ENCODE results near the gene AK1. TPM values are rescaled to one million over a fixed set of nuclear protein-coding genes. Genes with fewer than 3 reads are reported as not detected.

The AK1 gene
- total and polyA plus RNA-seq, 2 of the 8 experiments (the other 6 are each of a cell fraction or from before 2014, with no cell fraction given) = 37.9 to 39.2 TPM

- H3K79me1 ChIP-seq (ENCODE audit: low read depth, low read length) = no peaks in the 10 kb centered on the region
- no peak overlapping the region for H4K91ac ChIP-seq (replicated peaks; ENCODE audit: insufficient read length, low read length)
- H3K23ac ChIP-seq (ENCODE audit: insufficient read length) = no peak overlapping the region
- H3K9ac ChIP-seq (replicated peaks in 1 of 4; ENCODE audit: extremely low read depth in 1 of 4, low read depth in 3 of 4, low read length in 3 of 4) = no peak overlapping the region
- FAIRE-seq (no peak), DNase-seq (ENCODE audit: low read depth in 1 of 2, low spot score in 2 of 2) (no peak)
- H2BK12ac ChIP-seq (ENCODE audit: low read depth, low read length) = no peak overlapping the region
- no peak overlapping the region for H3K56ac ChIP-seq (replicated peaks; ENCODE audit: insufficient read length, low read depth, low read length)
- no peak overlapping the region for H3K14ac ChIP-seq (ENCODE audit: insufficient read length)
- H3K23me2 ChIP-seq (ENCODE audit: low read depth, low read length) = no peaks in the 10 kb centered on the region
- no peak overlapping the region for H4K5ac ChIP-seq (ENCODE audit: insufficient read length, low read depth, low read length)
- no peaks in the 10 kb centered on the region for H3K36me3 ChIP-seq (ENCODE audit: control insufficient read depth in 2 of 4, insufficient read depth in 4 of 4, low read length in 3 of 4)
- H3K79me2 ChIP-seq (ENCODE audit: control insufficient read depth in 1 of 2, insufficient read depth in 2 of 2, low read length in 2 of 2) = no peaks in the 10 kb centered on the region
- no peak overlapping the region for H3K4me2 ChIP-seq (ENCODE audit: insufficient read depth in 1 of 2, low read depth in 2 of 2, low read length in 2 of 2)
- H3K18ac ChIP-seq (ENCODE audit: extremely low read depth, low read length) = no peak overlapping the region
- H2BK5ac ChIP-seq (ENCODE audit: low read depth, low read length) = no peak overlapping the region
- no peak overlapping the region for H2BK15ac ChIP-seq (ENCODE audit: low read length)
- no peak overlapping the region for H2BK120ac ChIP-seq (replicated peaks; ENCODE audit: low read depth, low read length)
- H4K8ac ChIP-seq (ENCODE audit: extremely low read depth, insufficient read depth, low read length) = no peak overlapping the region
- no peak overlapping the region for H3K4me3 ChIP-seq (ENCODE audit: extremely low read depth in 1 of 4, insufficient read depth in 2 of 4, low read depth in 3 of 4, low read length in 4 of 4)
- H2AFZ ChIP-seq (ENCODE audit: low read length) = no peak overlapping the region
- ChIA-PET POLR2A (ENCODE audit: partially characterized antibody) (interaction anchor here (1.9 kb wide), 1 partner anchor 39 kb away, joined by 5 read pairs; no protein-coding TSS in a partner anchor), CTCF (ENCODE audit: partially characterized antibody) (interaction anchor here (0.9 to 2.0 kb wide), 5 partner anchors 11 to 35 kb away, joined by 3 to 9 read pairs (median 4); no protein-coding TSS in a partner anchor)
- H2BK20ac ChIP-seq (ENCODE audit: low read length) = no peak overlapping the region
- no peaks in the 10 kb centered on the region; a peak in 1 of 7 replicates for H3K27me3 ChIP-seq (replicated peaks in 1 of 4; ENCODE audit: control insufficient read depth in 3 of 4, extremely low read depth in 1 of 4, insufficient read depth in 3 of 4, low read length in 3 of 4)
- H3K27ac ChIP-seq (ENCODE audit: low read depth, low read length) = no peak overlapping the region
- peaks cover 0 to 8% (median 5%) of the 10 kb centered on the region in 4 experiments; a peak in 6 of 7 replicates for H3K4me1 ChIP-seq (replicated peaks in 1 of 4; ENCODE audit: control insufficient read depth in 3 of 4, insufficient read depth in 4 of 4, low read length in 3 of 4)
- WGBS, 2 experiments (ENCODE audit: extremely low coverage in 1 of 2, insufficient coverage in 1 of 2, insufficient read length in 1 of 2, insufficient replicate concordance in 2 of 2, low coverage in 1 of 2, low lambda C conversion rate in 2 of 2, missing lambda C conversion rate in 1 of 2) = 97% methylated on average over 6 of the region's 6 CpGs; no CpG with 5 or more reads in 1 of the 2 experiments
- H3K4ac ChIP-seq (replicated peaks; ENCODE audit: insufficient read length, low read depth, low read length) = no peak overlapping the region
- H3K9me3 ChIP-seq (ENCODE audit: insufficient read depth in 2 of 2, low read depth in 1 of 2, low read length in 1 of 2) = no peaks in the 10 kb centered on the region
- TF ChIP-seq POLR2A (IDR thresholded peaks at IDR 0.05; ENCODE audit: control extremely low read depth in 1 of 2, low read depth in 2 of 2, low read length in 2 of 2) (no peak), KDM5A (IDR thresholded peaks at IDR 0.05; ENCODE audit: low read length) (no peak), TBP (IDR thresholded peaks at IDR 0.05; ENCODE audit: low read depth, low read length) (no peak), ASH2L (IDR thresholded peaks at IDR 0.05; ENCODE audit: low read length) (no peak), BCL11A (IDR thresholded peaks at IDR 0.05; ENCODE audit: low read depth in 2 of 2, low read length in 2 of 2) (no peak), CTBP2 (IDR thresholded peaks at IDR 0.05; ENCODE audit: borderline replicate concordance, insufficient read depth, insufficient read length, low read length) (no peak), GABPA (IDR thresholded peaks at IDR 0.05; ENCODE audit: borderline replicate concordance, insufficient read depth, low read length) (no peak), CTCF (IDR thresholded peaks at IDR 0.05; ENCODE audit: control extremely low read depth in 1 of 3, insufficient read depth in 1 of 3, low read depth in 1 of 3, low read length in 3 of 3) (no peak)
- no peaks in the 10 kb centered on the region for H4K20me1 ChIP-seq (replicated peaks in 1 of 2; ENCODE audit: control insufficient read depth in 1 of 2, insufficient read depth in 2 of 2, low read length in 2 of 2)
- no peak overlapping the region for H2AK5ac ChIP-seq (ENCODE audit: low read depth, low read length)
Measured at GRCh38 chr9:127847178-127847510, 30.3 kb downstream of the AK1 start.

All from H1 (cell line).